Activated CD4-positive, alpha-beta T cell treated with anti-CD3 and anti-CD28 coated beads for 1 hour (primary cell): ENCODE results near the gene ZSCAN1.
"Not testable (repeated sequence)": the region's sequence is repeated elsewhere in the genome, so short reads cannot be mapped to it uniquely, and the experiment has no call there.

Source experiments
- DNase-seq: peaks from one replicate; pipeline ENCODE4 v3.0.0-alpha.2; 2020

Gene ZSCAN1, protein sequence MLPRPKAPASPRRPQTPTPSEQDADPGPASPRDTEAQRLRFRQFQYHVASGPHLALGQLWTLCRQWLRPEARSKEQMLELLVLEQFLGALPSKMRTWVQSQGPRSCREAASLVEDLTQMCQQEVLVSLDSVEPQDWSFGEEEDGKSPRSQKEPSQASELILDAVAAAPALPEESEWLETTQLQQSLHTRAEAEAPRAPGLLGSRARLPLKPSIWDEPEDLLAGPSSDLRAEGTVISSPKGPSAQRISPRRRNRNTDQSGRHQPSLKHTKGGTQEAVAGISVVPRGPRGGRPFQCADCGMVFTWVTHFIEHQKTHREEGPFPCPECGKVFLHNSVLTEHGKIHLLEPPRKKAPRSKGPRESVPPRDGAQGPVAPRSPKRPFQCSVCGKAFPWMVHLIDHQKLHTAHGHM

DNA sequence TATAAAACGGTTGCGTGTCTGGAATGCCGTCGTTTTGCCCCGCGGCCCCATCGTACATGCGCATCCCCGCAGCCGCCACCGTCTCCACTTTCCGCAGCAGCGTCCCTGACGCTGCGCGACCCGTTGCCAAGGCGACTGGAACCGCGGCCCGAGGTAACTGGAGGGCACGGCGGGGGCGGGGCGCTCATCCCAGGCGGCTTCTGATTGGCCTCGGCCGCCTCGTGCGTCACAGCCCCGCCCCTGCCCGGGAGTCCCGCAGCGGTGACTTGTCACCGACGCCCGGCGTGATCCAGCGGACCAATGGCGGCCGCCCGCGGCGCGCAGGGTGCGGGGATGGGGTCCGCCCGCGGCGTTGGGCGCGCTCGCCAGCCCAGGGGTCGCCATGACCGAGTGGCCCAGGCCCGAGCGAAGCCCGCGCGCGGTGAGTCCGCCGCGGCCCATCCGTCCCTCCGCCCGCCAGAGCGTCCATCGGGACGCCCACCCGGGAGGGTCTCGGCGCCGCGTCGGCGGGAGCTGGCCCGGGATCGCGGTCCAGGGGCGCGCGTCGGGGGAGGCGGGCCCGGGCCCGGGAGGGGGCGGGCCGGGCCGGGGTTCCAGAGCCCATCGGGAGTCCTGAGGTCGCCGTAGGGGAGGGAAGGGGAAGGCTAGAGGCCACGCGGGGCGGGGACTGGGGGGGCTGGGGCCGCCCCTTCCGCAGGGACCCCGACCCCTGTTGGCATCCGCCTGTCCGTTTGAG is at the start of gene ZSCAN1:
ZSCAN1 (plus strand) TSS at position 285 of the 736 bp plus-strand sequence. CDS start 3,812 bp downstream, outside the sequence.
- no peak for DNase-seq

DNA sequence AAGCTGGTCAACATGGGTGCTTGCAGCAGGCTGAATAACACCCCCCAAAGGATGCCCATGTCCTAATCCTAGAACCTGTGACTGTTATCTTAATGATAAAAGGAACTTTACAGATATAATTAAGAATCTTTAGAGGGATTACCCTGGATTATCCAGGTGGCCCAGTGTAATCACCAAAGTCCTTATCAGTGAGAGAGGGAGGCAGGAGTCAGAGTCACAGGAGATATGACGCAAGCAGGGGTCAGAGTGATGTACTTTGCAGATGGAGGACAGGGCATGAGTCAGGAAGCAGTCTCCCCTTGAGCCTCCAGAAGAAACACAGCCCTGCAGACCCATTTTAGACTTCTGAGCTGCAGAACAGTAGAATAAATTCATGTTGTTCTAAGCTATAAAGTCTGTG is 41.0 kb upstream of the ZSCAN1 start:
- DNase-seq = no peak

DNA sequence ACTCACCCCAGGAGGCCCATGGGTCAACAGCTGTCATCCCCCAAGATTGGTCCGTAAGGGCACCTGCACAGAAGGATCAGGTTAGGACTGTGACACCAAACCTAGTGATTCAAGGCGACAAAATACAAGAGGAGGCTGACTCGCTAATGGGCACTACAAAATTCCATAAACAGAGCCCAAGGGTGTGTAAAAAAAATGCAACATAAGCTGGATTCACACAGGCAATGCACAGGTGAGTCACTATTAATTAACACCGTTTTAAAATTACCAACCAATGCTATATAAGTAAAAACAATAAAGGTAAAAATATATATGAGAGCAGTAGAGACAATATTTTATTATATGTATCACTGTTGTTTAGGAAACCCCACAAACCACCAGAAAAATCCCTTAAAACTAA is 33.1 kb upstream of the ZSCAN1 start:
- DNase-seq = no peak

DNA sequence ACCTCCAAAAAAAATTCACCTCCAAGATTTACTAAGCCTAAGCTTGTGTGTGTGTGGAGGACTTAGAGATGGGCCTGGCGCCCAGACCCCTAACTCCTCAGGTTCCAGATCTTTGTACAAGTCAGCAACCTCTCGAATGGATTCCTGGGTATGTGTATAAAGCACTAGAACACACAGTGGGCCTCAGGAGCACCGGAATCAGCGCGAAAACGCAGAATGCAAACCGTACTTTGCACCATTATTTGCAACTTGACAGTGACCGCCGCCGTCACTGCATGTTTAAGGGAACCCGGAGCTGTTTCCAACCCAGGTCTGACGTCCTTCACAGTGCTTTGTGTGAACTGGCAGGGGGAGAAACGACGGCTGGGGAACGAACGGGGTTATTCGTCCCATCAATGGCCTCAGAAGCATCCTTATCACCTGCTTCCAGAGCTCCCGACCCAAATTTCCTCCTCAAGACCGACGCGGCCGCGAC is 31.9 kb upstream of the ZSCAN1 start:
- no peak for DNase-seq

DNA sequence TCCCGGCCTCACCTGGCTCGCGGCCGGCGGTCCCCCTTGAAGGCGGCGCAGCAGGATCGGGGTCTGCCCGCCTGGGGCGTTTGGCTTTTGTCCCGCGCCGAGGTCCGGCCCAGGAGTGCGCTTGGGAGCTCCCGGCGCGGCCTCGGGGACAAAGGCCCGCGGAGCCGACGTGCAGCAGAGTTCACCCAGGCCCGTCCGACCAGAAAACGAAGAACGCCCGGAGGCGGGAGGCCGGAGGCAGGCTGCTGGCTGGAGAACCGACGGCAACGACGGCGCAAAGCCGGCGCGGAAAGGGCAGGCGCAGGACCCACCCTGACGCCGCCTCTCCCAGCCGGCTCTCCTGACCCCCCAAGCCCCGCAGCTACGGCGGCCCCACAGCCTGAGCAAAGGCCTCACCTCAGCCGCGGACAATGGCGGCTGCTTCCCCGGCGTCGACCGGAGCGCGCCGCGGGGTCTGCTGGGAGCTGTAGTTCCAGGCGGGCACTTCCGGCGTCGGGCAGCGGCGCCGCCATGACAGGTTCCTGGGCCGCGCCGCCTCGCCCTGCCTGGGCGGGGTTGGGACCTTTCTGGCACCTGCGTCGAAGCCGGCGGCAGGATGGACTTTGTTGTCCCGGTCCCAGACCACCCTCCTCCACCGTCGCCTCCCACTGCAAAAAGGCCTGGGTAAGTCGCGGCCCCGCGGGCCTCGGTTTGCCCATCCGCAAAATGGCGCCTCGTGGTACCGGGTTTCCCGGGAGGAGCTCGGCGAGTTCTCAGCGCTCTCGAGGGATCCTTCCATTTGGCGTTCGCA is 31.2 kb upstream of the ZSCAN1 start, which contains the start of gene ZNF606:
ZNF606 (minus strand) TSS at position 437 of the 790 bp plus-strand sequence. CDS start 1,501 bp downstream, outside the sequence.
- peak; percentile 77 for DNase-seq

DNA sequence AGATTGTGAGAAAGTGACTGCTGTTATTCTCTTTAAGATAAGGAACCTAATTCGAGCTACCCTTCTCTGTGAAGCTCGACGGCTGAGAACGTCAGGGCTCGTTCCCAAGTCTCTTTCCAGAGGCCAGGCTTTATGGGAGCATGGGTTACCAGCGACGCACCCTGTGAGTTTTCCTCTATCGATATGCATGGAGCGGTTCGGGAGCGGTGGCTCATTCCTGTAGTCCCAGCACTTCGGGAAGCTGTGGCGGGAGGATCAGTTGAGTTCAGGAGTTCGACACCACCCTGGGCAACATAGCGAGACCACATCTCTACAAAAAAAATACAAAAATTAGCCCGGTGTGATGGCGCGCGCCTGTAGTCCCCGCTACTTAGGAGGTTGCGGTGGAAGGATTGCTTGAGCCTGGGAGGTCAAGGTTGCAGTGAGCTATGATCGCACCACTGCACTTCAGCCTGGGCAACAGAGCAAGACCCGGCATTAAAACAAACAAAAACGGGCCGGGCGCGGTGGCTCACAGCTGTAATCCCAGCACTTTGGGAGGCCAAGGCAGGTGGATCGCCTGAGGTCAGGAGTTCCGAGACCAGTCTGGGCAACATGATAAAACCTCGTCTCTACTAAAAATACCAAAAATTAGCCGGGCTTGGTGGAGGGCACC is 30.5 kb upstream of the ZSCAN1 start:
- DNase-seq = no peak

DNA sequence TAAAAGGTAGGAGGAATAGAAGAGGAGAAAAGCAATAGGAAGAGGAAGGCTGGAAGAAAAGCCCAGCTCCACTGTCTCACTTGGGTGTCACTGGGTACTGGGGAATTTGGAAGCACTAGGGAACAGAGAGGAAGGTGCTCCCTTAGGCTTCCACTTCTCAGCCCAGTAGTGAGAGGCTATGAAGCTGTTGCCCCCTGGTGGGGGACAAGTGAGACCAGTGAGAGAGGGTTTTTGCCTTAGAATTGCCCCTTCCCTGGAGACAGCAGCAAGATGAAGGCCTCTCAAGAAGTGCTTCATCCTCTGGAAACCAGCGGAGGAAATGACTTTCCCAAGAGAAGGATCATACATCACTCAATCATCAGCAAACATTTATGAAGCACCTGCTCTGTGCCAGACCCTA is 26.5 kb upstream of the ZSCAN1 start:
- DNase-seq = no peak

DNA sequence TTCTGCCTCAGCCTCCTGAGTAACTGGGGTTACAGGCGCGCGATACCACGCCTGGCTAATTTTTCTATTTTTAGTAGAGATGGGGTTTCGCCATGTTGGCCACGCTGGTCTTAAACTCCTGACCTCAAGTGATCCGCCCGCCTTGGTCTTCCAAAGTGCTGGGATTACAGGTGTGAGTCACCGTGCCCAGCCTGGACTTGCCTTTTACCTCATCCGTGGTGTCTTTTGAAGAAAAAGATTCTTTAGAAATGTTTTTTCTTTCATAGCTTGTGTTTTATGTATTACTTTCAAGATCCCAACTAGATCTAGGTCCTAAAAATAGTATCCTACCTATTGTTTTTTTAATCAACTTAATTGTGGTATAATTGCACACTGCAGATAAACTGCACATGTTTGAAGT is 24.9 kb upstream of the ZSCAN1 start:
- DNase-seq = not testable (repeated sequence)

DNA sequence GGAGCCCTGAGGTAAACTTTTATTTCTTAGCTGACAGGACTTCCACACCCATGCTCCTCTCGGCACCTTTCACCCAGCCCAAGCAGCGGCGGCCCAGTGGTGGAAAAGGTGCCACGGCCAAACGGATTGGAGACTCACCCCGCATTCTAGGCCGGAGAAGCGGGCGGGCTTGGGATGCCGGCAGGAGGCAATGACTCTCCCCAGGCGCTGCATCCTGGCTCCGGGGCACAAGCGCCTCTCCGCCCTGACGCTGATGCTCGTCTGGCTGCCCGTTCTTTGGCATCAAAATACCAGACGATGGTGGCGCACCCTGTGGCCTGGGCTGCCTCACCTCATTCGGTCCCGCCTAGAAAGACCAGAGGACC is 24.5 kb upstream of the ZSCAN1 start:
- no peak for DNase-seq

DNA sequence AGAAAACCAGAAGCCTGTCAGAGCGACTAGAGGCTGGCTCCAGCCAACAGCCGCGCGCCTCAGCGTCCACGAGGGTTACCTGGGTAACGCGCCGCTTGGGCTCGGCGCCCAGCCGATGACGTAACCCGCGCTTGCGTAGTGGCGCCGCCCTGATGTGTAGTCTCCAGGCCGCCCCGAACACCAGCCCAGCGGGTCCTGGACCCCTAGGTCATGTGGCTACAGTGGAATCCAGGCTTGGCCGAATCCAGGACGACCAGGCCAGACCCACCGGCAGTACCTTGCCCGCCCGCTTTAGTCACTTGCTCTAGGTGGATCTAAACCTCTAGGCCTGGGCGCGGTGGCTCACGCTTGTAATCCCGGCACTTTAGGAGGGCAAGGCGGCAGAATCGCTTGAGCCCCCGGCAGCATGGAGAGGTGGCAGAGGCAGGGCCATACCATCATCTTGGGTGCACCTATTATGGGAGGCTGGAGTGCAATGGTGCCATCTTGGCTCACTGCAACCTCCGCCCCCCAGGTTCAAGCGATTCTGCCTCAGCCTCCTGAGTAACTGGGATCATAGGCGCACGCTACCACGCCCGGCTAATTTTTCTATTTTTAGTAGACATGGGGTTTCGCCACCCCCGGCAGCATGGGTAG is 24.0 kb upstream of the ZSCAN1 start:
- peak; percentile 29 for DNase-seq

DNA sequence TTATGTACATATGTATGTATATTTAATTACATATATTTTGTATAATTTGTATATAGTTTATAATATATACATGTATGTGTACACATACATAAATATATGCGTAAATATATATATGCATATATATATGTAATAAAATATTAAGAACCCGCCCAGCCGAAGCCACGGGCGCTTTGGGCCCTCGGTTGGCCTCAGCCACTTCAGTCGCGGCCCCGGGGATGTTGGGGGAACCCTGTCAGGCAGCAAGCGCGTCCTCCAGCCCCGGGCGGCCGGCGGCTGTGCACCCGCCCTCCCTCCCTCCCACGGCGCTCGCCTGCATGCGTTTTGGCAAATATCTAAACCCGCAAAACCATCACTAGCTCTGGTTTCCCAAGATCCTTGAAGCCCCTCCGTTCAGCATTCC is 23.3 kb upstream of the ZSCAN1 start:
- no peak for DNase-seq

DNA sequence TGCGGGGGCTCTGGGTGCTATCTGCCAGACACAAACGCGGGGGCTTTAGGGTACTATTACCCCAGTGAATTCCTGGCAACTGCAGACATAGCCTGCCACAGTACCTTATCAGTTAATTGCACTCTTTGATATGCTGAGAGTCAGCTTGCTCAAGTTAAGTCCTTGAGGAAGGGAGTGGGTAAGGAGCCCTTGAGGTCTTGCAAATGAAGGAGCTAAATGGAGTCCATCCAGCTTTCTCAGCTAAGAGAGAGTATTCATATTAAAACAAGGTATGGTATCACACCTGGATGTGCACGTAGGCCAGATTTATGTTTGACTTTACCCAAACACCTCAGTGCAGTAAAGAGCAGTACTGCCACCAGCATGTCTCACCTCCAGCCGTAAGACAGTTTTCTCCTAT is 19.7 kb upstream of the ZSCAN1 start:
- DNase-seq = no peak

DNA sequence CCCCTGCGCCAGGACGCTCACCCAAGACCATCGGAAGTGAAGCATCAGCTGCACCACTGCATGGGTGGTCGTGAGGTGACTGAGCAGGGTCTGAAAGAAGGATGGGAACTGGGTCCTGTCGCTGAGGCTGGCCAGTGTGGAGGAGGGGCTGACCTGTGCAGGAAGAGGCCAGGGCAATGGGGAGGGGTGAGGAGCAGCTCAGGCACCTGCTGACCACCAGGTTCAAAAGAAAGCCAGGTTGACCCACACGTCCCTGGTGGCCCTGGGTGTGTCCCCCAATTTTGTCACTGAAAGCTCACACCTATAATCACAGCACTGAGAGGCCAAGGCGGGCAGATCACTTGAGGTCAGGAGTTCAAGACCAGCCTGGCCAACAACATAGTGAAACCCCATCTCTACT is 13.7 kb upstream of the ZSCAN1 start:
- DNase-seq = no peak

DNA sequence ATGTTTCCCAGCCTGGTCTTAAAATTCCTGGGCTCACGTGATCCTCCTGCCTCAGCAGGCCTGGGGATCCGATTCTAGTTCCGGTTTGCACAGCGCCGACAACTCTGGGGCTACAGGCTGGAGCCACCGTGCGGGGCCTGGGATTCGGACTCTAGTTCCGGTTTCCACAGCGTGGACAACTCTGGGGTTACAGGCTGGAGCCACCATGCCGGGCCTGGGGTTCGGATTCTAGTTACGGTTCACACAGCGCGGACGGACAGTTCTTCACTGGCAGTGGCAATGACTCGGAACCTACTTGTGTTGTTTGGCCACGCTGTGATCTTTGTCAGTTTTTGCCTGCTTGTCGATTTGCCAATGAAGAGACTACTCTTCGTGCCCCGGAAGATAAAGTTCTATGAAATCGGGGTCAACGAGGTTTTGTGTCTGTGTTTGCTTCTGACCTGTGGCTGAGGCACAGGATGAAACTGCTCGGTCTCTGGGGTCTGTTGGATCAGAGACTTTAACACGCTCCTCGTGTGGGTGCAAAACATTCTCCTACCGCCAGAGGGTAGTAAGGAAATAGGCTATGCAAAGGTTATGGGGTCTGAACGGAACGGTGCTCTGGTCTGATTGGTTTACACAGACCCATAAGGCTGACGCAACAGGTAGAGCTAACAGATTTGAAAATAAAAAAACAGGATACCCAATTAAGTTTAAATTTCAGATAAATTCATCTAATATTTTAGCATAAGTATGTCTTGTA is 12.1 kb upstream of the ZSCAN1 start:
- DNase-seq = no peak

DNA sequence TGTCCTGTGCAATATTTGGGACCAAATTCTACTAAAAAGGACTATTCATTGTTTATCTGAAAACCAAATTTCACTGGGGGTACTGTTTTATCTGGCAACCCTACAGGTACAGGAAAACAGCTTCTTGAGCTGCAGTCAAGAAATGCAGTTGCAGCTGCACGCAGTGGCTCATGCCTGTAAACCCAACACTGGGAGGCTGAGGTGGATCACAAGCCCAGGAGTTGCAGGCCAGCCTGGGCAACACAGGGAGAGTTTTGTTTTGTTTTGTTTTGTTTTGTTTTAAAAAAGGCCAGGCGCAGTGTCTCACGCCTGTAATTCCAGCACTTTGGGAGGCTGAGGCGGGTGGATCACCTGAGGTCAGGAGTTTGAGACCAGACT is 11.6 kb upstream of the ZSCAN1 start:
- DNase-seq = no peak

DNA sequence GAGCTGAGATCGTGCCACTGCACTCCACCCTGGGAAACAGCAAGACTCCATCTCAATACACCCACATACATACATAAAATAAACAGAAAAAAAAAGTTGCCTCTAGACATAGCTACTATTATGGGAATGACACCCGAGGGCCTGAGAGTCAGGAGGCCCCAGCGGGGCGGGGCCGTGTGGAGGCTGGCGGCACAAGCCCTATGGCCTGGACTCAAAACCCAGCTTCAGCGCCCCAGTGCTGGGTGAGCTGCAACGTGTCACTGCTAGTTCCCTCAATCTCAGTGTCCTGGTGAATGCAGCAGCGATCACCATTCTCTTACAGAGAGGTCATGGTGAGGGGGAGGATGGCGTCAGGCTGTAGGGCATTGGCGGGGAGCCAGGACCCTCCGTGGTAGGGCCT is 9.2 kb upstream of the ZSCAN1 start:
- no peak for DNase-seq

DNA sequence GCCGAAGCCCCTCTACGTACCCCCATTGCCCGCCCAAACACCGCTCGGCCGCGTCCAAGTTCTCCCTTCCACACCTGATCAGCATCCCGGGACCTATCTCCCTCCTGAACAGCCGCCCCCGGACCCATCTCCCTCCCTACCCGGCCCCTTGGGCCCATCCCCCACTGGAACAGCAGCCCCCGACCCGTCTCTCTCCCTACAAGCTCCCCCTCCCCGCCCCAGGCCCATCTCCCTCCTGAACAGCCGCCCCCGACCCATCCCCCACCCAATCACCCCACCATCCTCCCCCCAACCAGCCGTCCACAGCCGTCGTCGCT is 610 bp downstream of the ZSCAN1 start:
- no peak for DNase-seq

DNA sequence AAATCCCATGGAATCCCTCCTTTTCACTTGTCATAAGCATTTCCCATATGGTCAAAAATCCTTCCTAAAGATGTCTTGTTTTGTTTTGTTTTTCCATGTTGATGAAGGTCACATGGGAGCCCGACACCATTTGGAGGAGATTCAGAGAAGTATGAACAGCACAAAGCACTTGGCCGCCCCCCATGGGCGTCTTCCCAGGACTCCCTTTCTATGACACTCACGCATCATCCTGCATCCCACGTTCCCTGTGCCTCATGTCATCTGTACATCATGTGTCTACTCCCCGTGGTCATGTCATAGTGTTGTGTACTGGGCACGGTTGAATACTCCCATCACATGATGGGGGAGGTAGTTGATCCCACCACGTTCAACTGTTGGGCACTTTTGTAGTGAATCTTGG is 2.0 kb downstream of the ZSCAN1 start:
- no peak for DNase-seq

DNA sequence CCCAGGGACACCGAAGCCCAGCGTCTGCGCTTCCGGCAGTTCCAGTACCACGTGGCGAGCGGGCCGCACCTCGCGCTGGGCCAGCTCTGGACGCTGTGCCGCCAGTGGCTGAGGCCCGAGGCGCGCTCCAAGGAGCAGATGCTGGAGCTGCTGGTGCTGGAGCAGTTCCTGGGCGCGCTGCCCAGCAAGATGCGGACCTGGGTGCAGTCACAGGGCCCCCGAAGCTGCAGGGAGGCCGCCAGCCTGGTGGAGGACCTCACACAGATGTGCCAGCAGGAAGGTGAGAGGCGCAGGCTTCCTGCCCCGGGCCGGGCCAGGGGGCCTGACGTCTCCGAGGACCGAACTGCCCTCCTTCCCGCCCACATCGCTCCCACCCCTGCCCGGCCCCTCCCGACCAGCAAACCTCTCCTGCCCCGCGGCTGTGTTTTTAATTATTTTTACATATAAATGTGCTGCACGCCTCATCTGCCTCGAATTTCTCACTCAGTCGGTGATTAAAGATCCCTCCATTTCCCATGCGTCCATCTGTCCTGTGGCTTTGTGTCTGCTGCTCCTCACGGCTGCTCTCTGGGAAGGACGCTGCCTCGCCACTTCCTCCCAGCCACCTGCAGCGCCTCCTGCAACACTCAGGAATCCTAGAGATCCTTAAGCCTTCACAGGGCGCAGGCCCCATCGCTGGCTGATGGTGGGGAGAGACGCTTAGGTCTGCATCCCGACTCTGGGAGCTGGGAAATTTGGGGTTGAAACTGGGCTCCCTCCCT is 4.3 kb downstream of the ZSCAN1 start:
- DNase-seq = no peak

DNA sequence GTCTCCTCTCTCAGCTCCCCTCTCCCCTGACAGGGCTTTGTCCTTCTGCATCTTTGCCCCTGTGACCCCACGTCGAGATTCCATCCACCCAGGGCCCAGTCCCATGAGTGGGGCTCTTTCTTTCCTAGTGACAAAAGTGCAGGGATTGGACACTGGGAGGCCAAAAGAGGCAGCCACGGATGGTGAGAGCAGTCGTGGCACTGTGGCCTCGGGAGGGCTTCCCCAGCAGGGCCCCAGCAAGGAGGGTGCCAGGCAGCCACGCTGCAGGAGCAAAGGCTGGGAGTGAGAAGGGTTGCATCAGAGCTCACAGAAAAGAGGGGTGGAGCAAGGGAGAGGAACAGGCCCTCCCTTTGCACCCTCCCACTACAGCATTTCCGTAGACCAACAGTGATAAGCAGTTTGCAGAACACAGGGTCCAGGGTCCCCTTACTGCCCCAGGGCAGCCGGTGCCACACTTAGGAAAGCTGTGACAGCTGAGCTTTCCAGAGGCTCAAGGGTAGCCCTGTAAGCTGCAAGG is 4.9 kb downstream of the ZSCAN1 start:
- no peak for DNase-seq
